ENCODE measurements around the gene MDN1.

GRCh38 chr6:89750338-89750737, 69.3 kb downstream of the MDN1 start:
- TF ChIP-seq CTCF (conservative IDR thresholded peaks at IDR 0.05; ENCODE audit: low read length) (no peak), EZH2phosphoT487 (IDR thresholded peaks at IDR 0.05; ENCODE audit: borderline replicate concordance, low read depth, low read length) (no peak)

All from OCI-LY7 (cell line).